Measurements from ENCODE around the gene ARHGEF38.

DNA sequence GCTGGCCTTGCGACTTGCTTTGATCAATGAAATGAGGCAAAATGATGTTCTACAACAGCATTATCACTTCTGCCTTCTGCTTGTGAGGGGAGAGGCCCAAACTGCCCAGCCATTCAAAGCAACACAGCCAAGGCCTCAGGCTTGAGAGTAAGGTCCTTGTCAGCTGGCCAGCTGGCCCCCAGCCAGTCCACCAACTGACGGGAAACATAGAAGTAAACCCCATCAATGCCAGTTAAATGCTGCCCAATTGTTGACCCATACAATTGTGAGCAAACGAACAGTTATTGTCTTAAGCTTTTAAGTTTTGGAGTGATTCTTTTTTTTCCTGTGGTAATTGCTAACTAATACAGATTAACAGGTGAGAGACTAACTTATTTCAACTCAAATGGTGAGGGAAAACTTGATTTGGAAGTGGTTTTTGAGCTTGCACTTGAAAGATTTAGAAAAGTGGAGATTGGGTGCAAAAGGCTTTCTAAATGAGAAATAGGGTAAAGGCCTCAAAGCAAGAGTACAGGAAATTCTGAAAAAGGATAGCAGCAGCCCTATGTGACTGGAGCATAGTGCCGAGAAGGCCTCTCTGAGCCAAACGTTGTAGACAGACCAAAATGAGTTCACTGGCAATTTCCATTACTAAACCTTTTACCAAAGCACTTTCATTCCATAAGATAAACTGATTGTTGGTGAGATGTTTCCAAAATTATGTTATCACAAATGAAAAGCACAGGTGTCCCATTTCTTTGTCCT lies 66.9 kb downstream of the ARHGEF38 start:
- TF ChIP-seq POLR2A (IDR thresholded peaks at IDR 0.05; ENCODE audit: low read depth, low read length) (no peak), POLR2AphosphoS5 (IDR thresholded peaks at IDR 0.05; ENCODE audit: low read depth, low read length) (no peak), POU2F2 (IDR thresholded peaks at IDR 0.05; ENCODE audit: low read depth, low read length) (no peak), SPI1 (IDR thresholded peaks at IDR 0.05; ENCODE audit: low read depth, low read length) (no peak), TAF1 (IDR thresholded peaks at IDR 0.05; ENCODE audit: low read depth, low read length) (no peak)

All from GM12891 (cell line).